Right lobe of liver (tissue), 4 donors: ENCODE measurements around the gene TRIM71.

Experiments
- POLR2A ChIP-seq: fragments of 450-650 bp; IDR thresholded peaks from one replicate; pipeline ENCODE4 v1.6.1; 2017; ENCODE audit warnings: antibody characterized with exemption, mild to moderate bottlenecking
- TF ChIP-seq, protein P1 (sequence below), 4 donors: fragments of 200-600 bp in 3 of 4; fragments of 450-650 bp in 1 of 4; IDR thresholded peaks; one replicate each; pipeline versions ENCODE4 v1.5.1 to v1.8.0; 2016 to 2022; ENCODE audit warnings: antibody characterized with exemption in 4 of 4, mild to moderate bottlenecking in 2 of 4
- donor health status: DM: no; HTN: no; CAD: no.
- donor health status: DM: no; HTN: no; CAD: no.
- donor health status: DM: no; HTN: yes; CAD: no.

DNA sequence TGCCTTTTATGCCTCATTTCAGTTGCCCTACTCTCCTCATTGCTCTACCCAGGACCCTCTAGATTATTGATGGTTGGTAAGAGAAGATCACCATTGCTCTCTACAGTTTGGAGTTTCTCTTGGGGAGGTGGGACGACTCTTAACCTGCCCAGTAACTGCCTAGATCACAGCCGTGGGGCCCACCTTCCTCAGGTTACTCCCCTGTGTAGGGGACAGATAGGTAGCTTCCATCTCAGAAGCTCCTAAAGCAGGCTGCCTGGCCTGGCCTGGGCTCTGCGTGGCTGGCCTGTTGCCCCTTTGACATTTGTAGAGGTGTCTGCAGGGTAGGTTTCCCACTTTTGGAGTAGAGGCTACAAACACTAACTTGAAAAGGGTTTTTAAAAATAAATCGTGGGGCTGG is 42.7 kb downstream of the TRIM71 start:
- TF ChIP-seq POLR2A, result no peak
- TF ChIP-seq, protein P1, sequence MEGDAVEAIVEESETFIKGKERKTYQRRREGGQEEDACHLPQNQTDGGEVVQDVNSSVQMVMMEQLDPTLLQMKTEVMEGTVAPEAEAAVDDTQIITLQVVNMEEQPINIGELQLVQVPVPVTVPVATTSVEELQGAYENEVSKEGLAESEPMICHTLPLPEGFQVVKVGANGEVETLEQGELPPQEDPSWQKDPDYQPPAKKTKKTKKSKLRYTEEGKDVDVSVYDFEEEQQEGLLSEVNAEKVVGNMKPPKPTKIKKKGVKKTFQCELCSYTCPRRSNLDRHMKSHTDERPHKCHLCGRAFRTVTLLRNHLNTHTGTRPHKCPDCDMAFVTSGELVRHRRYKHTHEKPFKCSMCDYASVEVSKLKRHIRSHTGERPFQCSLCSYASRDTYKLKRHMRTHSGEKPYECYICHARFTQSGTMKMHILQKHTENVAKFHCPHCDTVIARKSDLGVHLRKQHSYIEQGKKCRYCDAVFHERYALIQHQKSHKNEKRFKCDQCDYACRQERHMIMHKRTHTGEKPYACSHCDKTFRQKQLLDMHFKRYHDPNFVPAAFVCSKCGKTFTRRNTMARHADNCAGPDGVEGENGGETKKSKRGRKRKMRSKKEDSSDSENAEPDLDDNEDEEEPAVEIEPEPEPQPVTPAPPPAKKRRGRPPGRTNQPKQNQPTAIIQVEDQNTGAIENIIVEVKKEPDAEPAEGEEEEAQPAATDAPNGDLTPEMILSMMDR (IDR thresholded peaks at IDR 0.05), result no peak
